Cerebellar cortex (tissue), 1 donor: ENCODE data around the gene OLFML1.
A peak's percentile ranks its signal among the peaks of the same experiment; 100 is the strongest.

Experiments used
- DNase-seq: peaks from one replicate; pipeline ENCODE4 v3.0.0-alpha.2; 2015; ENCODE audit warnings: low spot score

Gene OLFML1

GRCh38 chr11:7480113-7480512 is 5.2 kb upstream of the OLFML1 start:
- DNase-seq, result no peak

- no peak for DNase-seq
These were observed 1.2 kb upstream of the OLFML1 start for GRCh38 chr11:7484131-7484530.

- DNase-seq, result peak; percentile 32
These were observed 661 bp upstream of the OLFML1 start for GRCh38 chr11:7484645-7485044.

GRCh38 chr11:7486098-7486780 is 933 bp downstream of the OLFML1 start:
- DNase-seq, result no peak

- DNase-seq, result no peak
These were observed 1.5 kb downstream of the OLFML1 start for GRCh38 chr11:7486781-7487140.

- DNase-seq, result no peak
These were observed 2.1 kb downstream of the OLFML1 start for GRCh38 chr11:7487360-7487759.

GRCh38 chr11:7488681-7489080 is 3.4 kb downstream of the OLFML1 start:
- DNase-seq, result no peak

GRCh38 chr11:7489376-7489775 is 4.1 kb downstream of the OLFML1 start:
- DNase-seq, result no peak

- DNase-seq, result no peak
These were observed 4.7 kb downstream of the OLFML1 start for GRCh38 chr11:7490054-7490453.

GRCh38 chr11:7490535-7490934 is 5.2 kb downstream of the OLFML1 start:
- DNase-seq, result no peak

- DNase-seq, result no peak
These were observed 6.9 kb downstream of the OLFML1 start for GRCh38 chr11:7492253-7492652.

GRCh38 chr11:7493670-7494069 is 8.4 kb downstream of the OLFML1 start:
- no peak for DNase-seq

- DNase-seq, result no peak
These were observed 8.9 kb downstream of the OLFML1 start for GRCh38 chr11:7494086-7494745.

- DNase-seq, result no peak
These were observed 10.7 kb downstream of the OLFML1 start for GRCh38 chr11:7495882-7496551.

GRCh38 chr11:7498193-7498592 is 12.9 kb downstream of the OLFML1 start:
- DNase-seq, result no peak

GRCh38 chr11:7499081-7499480 is 13.8 kb downstream of the OLFML1 start:
- DNase-seq, result no peak

GRCh38 chr11:7500251-7500650 is 14.9 kb downstream of the OLFML1 start:
- no peak for DNase-seq

- DNase-seq, result no peak
These were observed 15.9 kb downstream of the OLFML1 start for GRCh38 chr11:7501251-7501650.

GRCh38 chr11:7501894-7502293 is 16.6 kb downstream of the OLFML1 start:
- no peak for DNase-seq

GRCh38 chr11:7506243-7506642 is 20.9 kb downstream of the OLFML1 start:
- no peak for DNase-seq

GRCh38 chr11:7508087-7508486 is 22.8 kb downstream of the OLFML1 start:
- DNase-seq, result no peak

- no peak for DNase-seq
These were observed 24.7 kb downstream of the OLFML1 start for GRCh38 chr11:7509966-7510365.

- no peak for DNase-seq
These were observed 26.1 kb downstream of the OLFML1 start for GRCh38 chr11:7511401-7511800.
